Calu3 (cell line): Measurements from ENCODE around the gene ADCY6. TPM values are rescaled to one million over a fixed set of nuclear protein-coding genes. Genes with fewer than 3 reads are reported as not detected.
A peak's percentile ranks its signal among the peaks of the same experiment; 100 is the strongest.

Experiments used
- BruUV-seq: library from RNA; stranded (reverse); fragments of 400-500 nt; replicated peaks from 2 replicates; lab custom pipeline; 2021; lab: Mats Ljungman, UMichigan
- CTCF ChIA-PET: fragments of 300-600 bp; sonication (Branson Sonifier 250); formaldehyde crosslinking; loops from one replicate; lab custom pipeline; 2022; ENCODE audit warnings: antibody characterized with exemption; lab: Charles Lee
- DNase-seq: peaks from one replicate; pipeline ENCODE4 v3.0.0; 2022
- H3K27ac Mint-ChIP-seq: one replicate; pipeline ENCODE4 v1.8.0; 2022; ENCODE audit warnings: mixed read lengths; ENCODE audit not compliant: unreplicated experiment
- H3K27me3 Mint-ChIP-seq: one replicate; pipeline ENCODE4 v1.8.0; 2022; ENCODE audit warnings: mixed read lengths; ENCODE audit not compliant: unreplicated experiment
- H3K36me3 Mint-ChIP-seq: one replicate; pipeline ENCODE4 v1.8.0; 2022; ENCODE audit warnings: mild to moderate bottlenecking, moderate library complexity, mixed read lengths; ENCODE audit not compliant: insufficient read depth, unreplicated experiment
- H3K4me1 Mint-ChIP-seq: one replicate; pipeline ENCODE4 v1.8.0; 2022; ENCODE audit warnings: mild to moderate bottlenecking, low read depth, mixed read lengths; ENCODE audit not compliant: unreplicated experiment
- H3K4me3 Mint-ChIP-seq: one replicate; pipeline ENCODE4 v1.8.0; 2022; ENCODE audit warnings: mild to moderate bottlenecking, low read depth, moderate library complexity, mixed read lengths; ENCODE audit not compliant: unreplicated experiment
- H3K9me3 Mint-ChIP-seq: one replicate; pipeline ENCODE4 v1.8.0; 2022; ENCODE audit warnings: low read depth, mixed read lengths; ENCODE audit not compliant: unreplicated experiment
- CTCF ChIP-seq: fragments of 200-600 bp; IDR thresholded peaks from one replicate; pipeline ENCODE4 v1.8.0; 2022; ENCODE audit warnings: antibody characterized with exemption; ENCODE audit not compliant: unreplicated experiment
- intact Hi-C: fragments of 100-400 bp; cut with micrococcal nuclease; formaldehyde crosslinking; loops from one replicate; pipeline ENCODE4 v1.10.0; 2022; ENCODE audit not compliant: unreplicated experiment
- total RNA-seq: library from RNA; stranded (reverse); gene quantifications from 2 replicates; pipeline ENCODE4 v1.2.3, GENCODE V29; 2022

ADCY6 gene
- total RNA-seq, 1 experiment from 2014 or later = 42.9 TPM

- Mint-ChIP-seq H3K4me3 (peak overlapping the region; percentile 87), H3K27ac (peak overlapping the region; percentile 60), H3K4me1 (peaks cover 20% of the 10 kb centered on the region), H3K27me3 (peaks cover 13% of the 10 kb centered on the region), H3K36me3 (peaks cover 49% of the 10 kb centered on the region), H3K9me3 (no peaks in the 10 kb centered on the region)
- BruUV-seq = no TSS peak
- intact Hi-C loops = no loop called here
- peak; percentile 90 for TF ChIP-seq CTCF
- DNase-seq = peak; percentile 92
- CTCF ChIA-PET = interaction anchor here (0.6 to 2.0 kb wide), 8 partner anchors 13 to 132 kb away, joined by 3 to 7 read pairs (median 5); partner anchors contain the start of gene KANSL2
Measured at GRCh38 chr12:48814262-48815125, 25.6 kb upstream of the ADCY6 start.

- no peak for TF ChIP-seq CTCF
- Mint-ChIP-seq H3K4me1 (peaks cover 20% of the 10 kb centered on the region), H3K36me3 (peaks cover 43% of the 10 kb centered on the region), H3K27ac (no peak overlapping the region), H3K9me3 (no peaks in the 10 kb centered on the region), H3K27me3 (peaks cover 13% of the 10 kb centered on the region), H3K4me3 (peak overlapping the region; percentile 87)
- no peak for DNase-seq
- intact Hi-C loops = no loop called here
- CTCF ChIA-PET = interaction anchor here (0.6 to 0.8 kb wide), 2 partner anchors 60 to 319 kb away, joined by 4 read pairs; no protein-coding TSS in a partner anchor
- no TSS peak for BruUV-seq
Measured at GRCh38 chr12:48813465-48814261, 24.8 kb upstream of the ADCY6 start.

- TF ChIP-seq CTCF = no peak
- H3K4me1 Mint-ChIP-seq = peaks cover 20% of the 10 kb centered on the region
- peaks cover 13% of the 10 kb centered on the region for H3K27me3 Mint-ChIP-seq
- BruUV-seq = no TSS peak
- DNase-seq = no peak
- no peak overlapping the region for H3K27ac Mint-ChIP-seq
- H3K36me3 Mint-ChIP-seq = peaks cover 30% of the 10 kb centered on the region
- H3K4me3 Mint-ChIP-seq = no peak overlapping the region
- no peaks in the 10 kb centered on the region for H3K9me3 Mint-ChIP-seq
- intact Hi-C loops = no loop called here
- CTCF ChIA-PET = no interaction called here
Measured at GRCh38 chr12:48812389-48812788, 23.5 kb upstream of the ADCY6 start.

DNA sequence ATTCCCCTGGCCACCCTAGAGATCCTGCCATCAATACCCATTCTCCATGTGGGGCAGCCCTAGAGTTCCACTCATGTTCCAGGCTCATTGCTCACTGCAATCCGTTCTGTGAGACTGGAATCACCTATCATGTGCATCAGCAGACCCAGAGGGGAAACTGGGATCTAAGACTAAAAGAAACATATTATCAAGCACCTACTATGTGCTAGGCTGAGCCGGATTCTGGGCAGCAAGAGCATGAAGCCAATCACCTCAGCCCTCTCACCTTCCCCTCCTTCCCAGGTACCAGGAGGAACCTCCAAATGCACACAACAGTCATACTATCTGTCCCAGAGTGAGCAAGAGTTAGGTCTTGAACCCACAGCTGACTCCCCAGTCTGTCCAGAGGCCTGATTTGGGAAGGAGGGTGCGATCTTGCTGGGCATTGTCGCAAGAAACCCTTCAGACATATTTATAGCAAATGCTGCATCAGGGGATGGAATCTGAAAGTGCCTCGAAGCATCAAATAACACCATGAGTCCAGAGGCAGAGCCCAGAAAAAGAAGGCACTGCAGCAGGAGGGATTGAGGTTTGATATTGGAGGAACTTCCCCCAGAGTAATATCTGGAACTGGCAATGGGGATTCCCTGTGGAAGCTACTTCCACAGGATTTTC, 22.7 kb upstream of the ADCY6 start:
- H3K4me1 Mint-ChIP-seq = peaks cover 16% of the 10 kb centered on the region
- intact Hi-C loops = no loop called here
- H3K36me3 Mint-ChIP-seq = peaks cover 26% of the 10 kb centered on the region
- H3K9me3 Mint-ChIP-seq = no peaks in the 10 kb centered on the region
- BruUV-seq = no TSS peak
- no peak for TF ChIP-seq CTCF
- H3K4me3 Mint-ChIP-seq = no peak overlapping the region
- DNase-seq = no peak
- CTCF ChIA-PET = interaction anchor here (0.7 kb wide), 1 partner anchor 213 kb away, joined by 3 read pairs; no protein-coding TSS in a partner anchor
- H3K27ac Mint-ChIP-seq = no peak overlapping the region
- peaks cover 9% of the 10 kb centered on the region for H3K27me3 Mint-ChIP-seq
